K562 (cell line): ENCODE measurements around the gene DGKE. TPM values are rescaled to one million over a fixed set of nuclear protein-coding genes. Genes with fewer than 3 reads are reported as not detected.
A peak's percentile ranks its signal among the peaks of the same experiment; 100 is the strongest.

Experiments
- ATAC-seq: fragments of 200-7000 bp; cut with Tn5 transposase; 3 replicates; pipeline ENCODE4 v1.9.1; 2020; ENCODE audit warnings: moderate library complexity
- BruUV-seq: library from RNA; stranded (reverse); fragments of 400-500 nt; replicated peaks from 2 replicates; lab custom pipeline; 2021; lab: Mats Ljungman, UMichigan
- CTCF ChIA-PET: fragments of 300-600 bp; formaldehyde crosslinking; extraction: SDS; loops from one replicate; lab custom pipeline; 2021; ENCODE audit warnings: low intra/inter-chr PET ratio; lab: Yijun Ruan, JAX
- POLR2A ChIA-PET: fragments of 300-600, 350-650 bp; sonication (Branson Sonifier 250); formaldehyde crosslinking; extraction: SDS; loops from one replicate; lab custom pipeline; 2021; ENCODE audit warnings: antibody characterized with exemption, inconsistent platforms; lab: Yijun Ruan, JAX
- DNase-seq, 4 experiments: peaks; one replicate each; pipeline versions ENCODE4 v3.0.0 to v3.0.0-alpha.2; 2011 to 2018; ENCODE audit warnings: low spot score in 3 of 4, mixed read lengths in 3 of 4; ENCODE audit errors: extremely low read depth in 1 of 4
- FAIRE-seq: peaks from 2 replicates; lab custom pipeline; 2011; peaks lifted over from hg19 to GRCh38; lab: Jason Lieb, UNC
- H2AFZ ChIP-seq: 2 replicates; pipeline ENCODE4 v1.6.0; 2011; ENCODE audit warnings: low read depth, low read length, control low read depth, inconsistent platforms
- H3K27ac ChIP-seq: fragments of 200-600 bp; 3 replicates; pipeline ENCODE4 v1.8.0; 2011; ENCODE audit warnings: low read depth, mild to moderate bottlenecking, control low read depth, inconsistent platforms, low read length, moderate library complexity, mixed read lengths; ENCODE audit errors: extremely low read depth
- H3K27me3 ChIP-seq, 2 experiments: fragments of 300-600 bp in 1 of 2; 2 replicates in 1 of 2; 3 replicates in 1 of 2; pipeline versions ENCODE4 v1.6.0 to v1.8.0; 2011; ENCODE audit warnings: inconsistent platforms in 2 of 2, low read length in 2 of 2, mild to moderate bottlenecking in 1 of 2, mixed read lengths in 1 of 2, moderate library complexity in 1 of 2; ENCODE audit not compliant: control insufficient read depth in 2 of 2, insufficient read depth in 2 of 2
- H3K36me3 ChIP-seq: fragments of 300-600 bp; 3 replicates; pipeline ENCODE4 v1.8.0; 2011; ENCODE audit warnings: mild to moderate bottlenecking, low read length, inconsistent platforms; ENCODE audit not compliant: control insufficient read depth, insufficient read depth
- H3K4me1 ChIP-seq, 2 experiments: fragments of 200-600 bp in 1 of 2; replicated peaks in 1 of 2; 2 replicates in 1 of 2; 3 replicates in 1 of 2; pipeline versions ENCODE4 v1.5.1 to v1.8.0; 2011; ENCODE audit warnings: inconsistent platforms in 2 of 2, low read length in 2 of 2, mild to moderate bottlenecking in 1 of 2, mixed read lengths in 1 of 2, moderate library complexity in 1 of 2; ENCODE audit not compliant: control insufficient read depth in 2 of 2, insufficient read depth in 2 of 2
- H3K4me2 ChIP-seq: 2 replicates; pipeline ENCODE4 v1.6.1; 2011; ENCODE audit warnings: low read length, control low read depth, inconsistent platforms, mixed read lengths; ENCODE audit not compliant: insufficient read depth
- H3K4me3 ChIP-seq: fragments of 200-600 bp; sonication (generic), shearing (Covaris generic); 2 replicates; pipeline ENCODE4 v1.5.1; 2016; ENCODE audit warnings: control low read depth, inconsistent platforms
- H3K79me2 ChIP-seq: fragments of 200-600 bp; 3 replicates; pipeline ENCODE4 v1.8.0; 2011; ENCODE audit warnings: low read length, inconsistent platforms; ENCODE audit not compliant: control insufficient read depth, insufficient read depth
- H3K9ac ChIP-seq, 2 experiments: 2 replicates each; pipeline versions ENCODE4 v1.6.0 to v1.6.1; 2011; ENCODE audit warnings: low read depth in 2 of 2, low read length in 2 of 2, control low read depth in 1 of 2, inconsistent platforms in 1 of 2, mild to moderate bottlenecking in 1 of 2, mixed read lengths in 1 of 2; ENCODE audit not compliant: insufficient read depth in 1 of 2
- H3K9me1 ChIP-seq: one replicate; pipeline ENCODE4 v1.6.0; 2011; ENCODE audit warnings: inconsistent platforms, mild to moderate bottlenecking, low read length, moderate library complexity; ENCODE audit not compliant: control insufficient read depth, insufficient read depth
- H3K9me3 ChIP-seq: replicated peaks from 2 replicates; pipeline ENCODE4 v1.5.1; 2011; ENCODE audit warnings: low read depth, low read length, inconsistent platforms; ENCODE audit not compliant: control insufficient read depth, insufficient read depth
- H4K20me1 ChIP-seq: replicated peaks from 2 replicates; pipeline ENCODE4 v1.6.1; 2011; ENCODE audit warnings: low read length, inconsistent platforms, mixed read lengths; ENCODE audit not compliant: control insufficient read depth, insufficient read depth
- ASH1L ChIP-seq: fragments of 450-650 bp; IDR thresholded peaks from 2 replicates; pipeline ENCODE4 v1.6.1; 2018; ENCODE audit warnings: borderline replicate concordance, mild to moderate bottlenecking, low read depth; ENCODE audit not compliant: partially characterized antibody
- ATF2 ChIP-seq: sonication (generic); formaldehyde crosslinking; IDR thresholded peaks from 2 replicates; pipeline ENCODE4 v1.8.1; 2022; ENCODE audit warnings: missing genetic modification reagents
- CBFB ChIP-seq: sonication (generic); formaldehyde crosslinking; IDR thresholded peaks from 2 replicates; pipeline ENCODE4 v1.4.0; 2020; ENCODE audit warnings: mild to moderate bottlenecking, missing genetic modification reagents
- ESRRA ChIP-seq: fragments of 450-650 bp; IDR thresholded peaks from 2 replicates; pipeline ENCODE4 v1.6.1; 2014; ENCODE audit warnings: low read depth, mild to moderate bottlenecking, moderate library complexity, borderline replicate concordance
- RBFOX2 ChIP-seq: fragments of 200-400 bp; formaldehyde crosslinking; IDR thresholded peaks from 2 replicates; pipeline ENCODE4 v1.6.1; 2017; ENCODE audit warnings: low read depth, mild to moderate bottlenecking, low read length, moderate library complexity
- SMAD1 ChIP-seq: fragments of 150-350 bp; IDR thresholded peaks from 2 replicates; pipeline ENCODE4 v1.6.1; 2014; ENCODE audit warnings: low read length, low read depth; ENCODE audit not compliant: partially characterized antibody
- SREBF2 ChIP-seq: sonication (generic); formaldehyde crosslinking; IDR thresholded peaks from 2 replicates; pipeline ENCODE4 v1.4.0; 2020; ENCODE audit warnings: mild to moderate bottlenecking, missing genetic modification reagents
- XRCC4 ChIP-seq: IDR thresholded peaks from one replicate; pipeline ENCODE4 v1.6.1; 2011; ENCODE audit not compliant: insufficient read depth, insufficient read length; ENCODE audit errors: extremely low read depth
- WGBS: fragments of 100-300 bp; shearing (Covaris generic); methylation state at CpG from one replicate; pipeline ENCODE4 v1.1.6; 2016; ENCODE audit warnings: low coverage, mixed read lengths; ENCODE audit not compliant: insufficient coverage; ENCODE audit errors: missing lambda C conversion rate; 5-methylcytosine and 5-hydroxymethylcytosine counted together
- in situ Hi-C: fragments of 300-500 bp; cut with MboI; formaldehyde crosslinking; loops from 4 replicates; pipeline ENCODE4 v1.15.0; 2018; ENCODE audit warnings: inconsistent platforms, mixed read lengths
- intact Hi-C: fragments of 100-400 bp; cut with micrococcal nuclease; formaldehyde crosslinking; loops from 2 replicates; pipeline ENCODE4 v1.14.2; 2022
- polyA plus RNA-seq, 8 experiments: library from polyadenylated mRNA; depleted of rRNA in 4 of 8; stranded (reverse) in 5 of 8; unstranded in 3 of 8; fragments of >200 nt; fragmentation: Nextera tagmentation in 2 of 8; fragmentation: Illumina TruSeq in 1 of 8; extraction: Ambion mirVana in 2 of 8; extraction: Trizol in 1 of 8; gene quantifications; 2 replicates each; pipeline versions ENCODE4 v1.2.1 to v1.2.3, GENCODE V29; 2011 to 2014; ENCODE audit warnings: inconsistent platforms in 1 of 8, missing spikeins in 1 of 8
- total RNA-seq, 7 experiments: library from RNA; depleted of rRNA in 6 of 7; stranded (reverse); fragments of >200 nt in 6 of 7; fragmentation: Illumina TruSeq in 2 of 7; extraction: Trizol in 2 of 7; gene quantifications; 2 replicates each; pipeline versions ENCODE4 v1.2.1 to v1.2.3, GENCODE V29; 2011 to 2021; ENCODE audit warnings: low replicate concordance in 1 of 7

The DGKE gene
- total and polyA plus RNA-seq, 9 of the 15 experiments (the other 6 are each of a cell fraction or from before 2014, with no cell fraction given): 1.3 to 9.9 (median 5.9) TPM

GRCh38 chr17:56892333-56892732, 58.4 kb downstream of the DGKE start (continued):
- TF ChIP-seq ATF2 (CRISPR knock-in tag): no peak

GRCh38 chr17:56893503-56893902, 59.6 kb downstream of the DGKE start:
- peaks cover 88% of the 10 kb centered on the region for H3K36me3 ChIP-seq
- 86% methylated on average over 7 of the region's 7 CpGs for WGBS
- intact Hi-C loops: loop anchor here (5.0 kb wide), 1 partner anchor 49 kb away; no protein-coding TSS in a partner anchor

More at GRCh38 chr17:56893503-56893902, 59.6 kb downstream of the DGKE start:
- Histone ChIP-seq H2AFZ (no peak overlapping the region), H3K9ac (no peak overlapping the region), H3K27me3 (no peaks in the 10 kb centered on the region), H3K9me3 (no peaks in the 10 kb centered on the region), H3K4me2 (no peak overlapping the region), H4K20me1 (no peaks in the 10 kb centered on the region; the same call in 1 of the 2 replicates), H3K79me2 (no peaks in the 10 kb centered on the region), H3K4me1 (no peaks in the 10 kb centered on the region), H3K27ac (no peak overlapping the region), H3K4me3 (no peak overlapping the region), H3K9me1 (peaks cover 5% of the 10 kb centered on the region)
- ChIA-PET POLR2A (interaction anchor here (0.6 to 3.4 kb wide), 7 partner anchors 10 to 230 kb away, joined by 3 to 13 read pairs (median 3); partner anchors contain the start of gene C17orf67), CTCF (no interaction called here)
- in situ Hi-C loops: no loop called here
- DNase-seq (no peak), FAIRE-seq (no peak), ATAC-seq (no peak)
- no TSS peak for BruUV-seq
- TF ChIP-seq SREBF2 (CRISPR knock-in tag) (no peak), XRCC4 (no peak), ASH1L (no peak), SMAD1 (no peak), ESRRA (0 out of 2 replicates have a peak, but pooled peaks have one; percentile 16), RBFOX2 (no peak), CBFB (CRISPR knock-in tag) (no peak)
- TF ChIP-seq, all 486 proteins: peak for 1
